Right lung (tissue), 10 donors: Measurements from ENCODE around the gene TRPM8. TPM values are rescaled to one million over a fixed set of nuclear protein-coding genes. Genes with fewer than 3 reads are reported as not detected.
"Not testable (repeated sequence)": the region's sequence is repeated elsewhere in the genome, so short reads cannot be mapped to it uniquely, and the experiment has no call there.

Source experiments
- DNase-seq, 2 donors: peaks; one replicate each; pipeline ENCODE4 v3.0.0-alpha.2; 2013
- long read RNA-seq, 8 donors: transcript quantifications; one replicate each; lab custom pipeline, GENCODE V29; 2026
- polyA plus RNA-seq, 5 donors: library from polyadenylated mRNA; unstranded; fragments of 120-200 nt; gene quantifications; one replicate each; pipeline versions ENCODE4 v1.2.1 to v1.2.3, GENCODE V29; 2013; ENCODE audit warnings: inconsistent platforms in 1 of 5, low replicate concordance in 1 of 5; ENCODE audit not compliant: insufficient read length in 5 of 5, insufficient read depth in 1 of 5

TRPM8 gene
- polyA plus RNA-seq: under 1 TPM in 4 of 5 donors, not detected in 1; 0.11 to 0.28 (median 0.27) TPM
- long read RNA-seq, donor 1: 0 reads
- long read RNA-seq, donor 2: 0 reads
- long read RNA-seq, donor 3: 0 reads
- long read RNA-seq, donor 4: 0 reads
- long read RNA-seq, donor 5: 0 reads
- long read RNA-seq, donor 6: 0 reads
- long read RNA-seq, donor 7: 0 reads
- long read RNA-seq, donor 8: 0 reads

GRCh38 chr2:233917116-233917515 lies at the start of gene TRPM8:
Gene TRPM8 (plus strand): TSS chr2:233917373. CDS start chr2:233926538, 9,165 bp downstream.
- no peak for DNase-seq

GRCh38 chr2:233867993-233868532 lies 49.1 kb upstream of the TRPM8 start, which contains the start of gene MSL3B:
Gene MSL3B (minus strand): TSS chr2:233868386.
- DNase-seq: peak; percentile 24 to 31

GRCh38 chr2:233871432-233871831 lies 45.7 kb upstream of the TRPM8 start:
- no peak for DNase-seq

- not testable (repeated sequence) for DNase-seq
Observed at GRCh38 chr2:233872125-233872524, 45.0 kb upstream of the TRPM8 start.

GRCh38 chr2:233882353-233882752 lies 34.8 kb upstream of the TRPM8 start:
- DNase-seq: no peak

GRCh38 chr2:233892793-233893192 lies 24.4 kb upstream of the TRPM8 start:
- no peak for DNase-seq

- not testable (repeated sequence) for DNase-seq
Observed at GRCh38 chr2:233896253-233896652, 20.9 kb upstream of the TRPM8 start.

GRCh38 chr2:233901367-233901766 lies 15.8 kb upstream of the TRPM8 start:
- no peak for DNase-seq

- no peak for DNase-seq
Observed at GRCh38 chr2:233901884-233902283, 15.3 kb upstream of the TRPM8 start.

- no peak for DNase-seq
Observed at GRCh38 chr2:233905945-233906344, 11.2 kb upstream of the TRPM8 start.

- DNase-seq: no peak
Observed at GRCh38 chr2:233907627-233908026, 9.5 kb upstream of the TRPM8 start.

GRCh38 chr2:233912691-233913423 lies 4.3 kb upstream of the TRPM8 start:
- DNase-seq: peak; percentile 14 to 23

- DNase-seq: no peak
Observed at GRCh38 chr2:233915128-233915527, 2.0 kb upstream of the TRPM8 start.

GRCh38 chr2:233919319-233919718 lies 2.1 kb downstream of the TRPM8 start:
- DNase-seq: no peak

- DNase-seq: no peak
Observed at GRCh38 chr2:233919938-233920337, 2.8 kb downstream of the TRPM8 start.

- no peak for DNase-seq
Observed at GRCh38 chr2:233922471-233922870, 5.3 kb downstream of the TRPM8 start.

- DNase-seq: no peak
Observed at GRCh38 chr2:233925402-233925801, 8.2 kb downstream of the TRPM8 start.

- DNase-seq: no peak
Observed at GRCh38 chr2:233926806-233927205, 9.6 kb downstream of the TRPM8 start.

- no peak for DNase-seq
Observed at GRCh38 chr2:233928594-233929351, 11.6 kb downstream of the TRPM8 start.

GRCh38 chr2:233929352-233930022 lies 12.3 kb downstream of the TRPM8 start:
- no peak for DNase-seq

- DNase-seq: no peak
Observed at GRCh38 chr2:233934524-233934923, 17.4 kb downstream of the TRPM8 start.

GRCh38 chr2:233935426-233935825 lies 18.3 kb downstream of the TRPM8 start:
- DNase-seq: no peak
